ENCODE results near the gene ARL5B. TPM values are rescaled to one million over a fixed set of nuclear protein-coding genes. Genes with fewer than 3 reads are reported as not detected.

ARL5B gene
- total and polyA plus RNA-seq, 9 of the 15 experiments (the other 6 are each of a cell fraction or from before 2014, with no cell fraction given): 4.1 to 22.2 (median 15.1) TPM

DNA sequence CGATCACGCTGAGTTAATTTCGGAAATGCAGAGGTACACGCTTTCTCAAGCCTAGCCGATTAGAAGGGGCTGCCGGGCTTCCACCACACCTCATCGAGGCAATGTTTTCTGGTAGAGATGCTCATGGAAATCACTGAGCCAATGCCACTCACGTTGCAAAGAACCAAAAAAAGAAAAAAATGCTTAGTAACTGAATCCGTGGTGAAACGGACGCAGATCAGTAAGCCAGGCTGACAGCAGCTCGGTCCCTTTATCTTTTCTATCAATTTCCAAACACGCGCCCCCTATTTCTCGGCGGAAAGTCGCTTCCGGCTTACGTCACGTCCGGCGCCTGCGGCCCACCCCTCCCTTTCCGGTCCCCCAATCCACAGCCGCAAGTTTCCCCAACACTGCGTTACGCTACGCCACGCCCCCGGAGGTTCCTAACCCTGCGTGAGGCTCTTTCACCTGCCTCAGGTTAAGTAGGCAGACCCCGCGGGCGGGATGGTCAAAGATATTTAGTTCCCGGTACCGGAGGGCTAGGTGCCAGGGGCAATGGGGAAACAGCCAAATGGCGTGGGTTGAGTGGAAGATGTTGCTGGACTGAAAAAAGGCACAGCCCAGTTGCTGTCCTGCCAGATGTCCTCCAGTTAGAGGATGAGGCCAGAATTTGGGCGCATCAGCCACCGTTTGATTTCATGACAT, 7.8 kb upstream of the ARL5B start, which contains the start of gene NSUN6 (continued):
- TF ChIP-seq RBFOX2 (IDR thresholded peaks at IDR 0.05; ENCODE audit: low read depth, low read length) (peak; percentile 88), SNRNP70 (optimal IDR thresholded peaks at IDR 0.05; ENCODE audit: low read depth, low read length) (no peak), TAF1 (IDR thresholded peaks at IDR 0.05; ENCODE audit: control insufficient read depth, extremely low read depth, insufficient read depth, low read length, severe bottlenecking) (peak; percentile 83), NCOA1 (IDR thresholded peaks at IDR 0.05; ENCODE audit: low read depth) (peak; percentile 59; the same call in 1 of the 2 replicates), ZNF384 (IDR thresholded peaks at IDR 0.05; ENCODE audit: low read depth, low read length) (peak; percentile 39), DPF2 (IDR thresholded peaks at IDR 0.05) (0 out of 2 replicates have a peak, but pooled peaks have one; percentile 54), POLR3A (IDR thresholded peaks at IDR 0.05; ENCODE audit: borderline replicate concordance, extremely low read depth, insufficient read depth, insufficient read length) (no peak), POLR2B (IDR thresholded peaks at IDR 0.05; ENCODE audit: low read depth, partially characterized antibody) (peak; percentile 85), TEAD4 (IDR thresholded peaks at IDR 0.05; ENCODE audit: low read length) (peak; percentile 29; the same call in 1 of the 2 replicates), TEAD4 (CRISPR knock-in tag; IDR thresholded peaks at IDR 0.05; ENCODE audit: borderline replicate concordance) (no peak), PRPF4 (IDR thresholded peaks at IDR 0.05; ENCODE audit: insufficient read depth, low read depth, low read length, poor library complexity, severe bottlenecking) (no peak), TAF9B (IDR thresholded peaks at IDR 0.05; ENCODE audit: partially characterized antibody) (peak; percentile 62), SIX5 (IDR thresholded peaks at IDR 0.05; ENCODE audit: borderline replicate concordance in 1 of 2, insufficient read depth in 1 of 2, low read depth in 1 of 2, low read length in 2 of 2) (peak; percentile 24; a peak in 2 of 4 replicates), ZNF184 (CRISPR knock-in tag; IDR thresholded peaks at IDR 0.05) (no peak), ELF1 (tag; IDR thresholded peaks at IDR 0.05) (peak; percentile 82), XRCC5 (IDR thresholded peaks at IDR 0.05; ENCODE audit: low read depth, low read length) (no peak)
- TF ChIP-seq, protein P1, sequence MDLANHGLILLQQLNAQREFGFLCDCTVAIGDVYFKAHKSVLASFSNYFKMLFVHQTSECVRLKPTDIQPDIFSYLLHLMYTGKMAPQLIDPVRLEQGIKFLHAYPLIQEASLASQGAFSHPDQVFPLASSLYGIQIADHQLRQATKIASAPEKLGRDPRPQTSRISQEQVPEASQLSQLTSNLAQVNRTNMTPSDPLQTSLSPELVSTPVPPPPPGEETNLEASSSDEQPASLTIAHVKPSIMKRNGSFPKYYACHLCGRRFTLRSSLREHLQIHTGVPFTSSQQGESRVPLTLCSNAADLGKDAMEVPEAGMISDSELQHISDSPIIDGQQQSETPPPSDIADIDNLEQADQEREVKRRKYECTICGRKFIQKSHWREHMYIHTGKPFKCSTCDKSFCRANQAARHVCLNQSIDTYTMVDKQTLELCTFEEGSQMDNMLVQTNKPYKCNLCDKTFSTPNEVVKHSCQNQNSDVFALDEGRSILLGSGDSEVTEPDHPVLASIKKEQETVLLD (IDR thresholded peaks at IDR 0.05): peak; percentile 75; the same call in 1 of the 2 replicates
- TF ChIP-seq, protein P2, sequence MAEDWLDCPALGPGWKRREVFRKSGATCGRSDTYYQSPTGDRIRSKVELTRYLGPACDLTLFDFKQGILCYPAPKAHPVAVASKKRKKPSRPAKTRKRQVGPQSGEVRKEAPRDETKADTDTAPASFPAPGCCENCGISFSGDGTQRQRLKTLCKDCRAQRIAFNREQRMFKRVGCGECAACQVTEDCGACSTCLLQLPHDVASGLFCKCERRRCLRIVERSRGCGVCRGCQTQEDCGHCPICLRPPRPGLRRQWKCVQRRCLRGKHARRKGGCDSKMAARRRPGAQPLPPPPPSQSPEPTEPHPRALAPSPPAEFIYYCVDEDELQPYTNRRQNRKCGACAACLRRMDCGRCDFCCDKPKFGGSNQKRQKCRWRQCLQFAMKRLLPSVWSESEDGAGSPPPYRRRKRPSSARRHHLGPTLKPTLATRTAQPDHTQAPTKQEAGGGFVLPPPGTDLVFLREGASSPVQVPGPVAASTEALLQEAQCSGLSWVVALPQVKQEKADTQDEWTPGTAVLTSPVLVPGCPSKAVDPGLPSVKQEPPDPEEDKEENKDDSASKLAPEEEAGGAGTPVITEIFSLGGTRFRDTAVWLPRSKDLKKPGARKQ (CRISPR knock-in tag; IDR thresholded peaks at IDR 0.05): no peak
- TF ChIP-seq, protein P3, sequence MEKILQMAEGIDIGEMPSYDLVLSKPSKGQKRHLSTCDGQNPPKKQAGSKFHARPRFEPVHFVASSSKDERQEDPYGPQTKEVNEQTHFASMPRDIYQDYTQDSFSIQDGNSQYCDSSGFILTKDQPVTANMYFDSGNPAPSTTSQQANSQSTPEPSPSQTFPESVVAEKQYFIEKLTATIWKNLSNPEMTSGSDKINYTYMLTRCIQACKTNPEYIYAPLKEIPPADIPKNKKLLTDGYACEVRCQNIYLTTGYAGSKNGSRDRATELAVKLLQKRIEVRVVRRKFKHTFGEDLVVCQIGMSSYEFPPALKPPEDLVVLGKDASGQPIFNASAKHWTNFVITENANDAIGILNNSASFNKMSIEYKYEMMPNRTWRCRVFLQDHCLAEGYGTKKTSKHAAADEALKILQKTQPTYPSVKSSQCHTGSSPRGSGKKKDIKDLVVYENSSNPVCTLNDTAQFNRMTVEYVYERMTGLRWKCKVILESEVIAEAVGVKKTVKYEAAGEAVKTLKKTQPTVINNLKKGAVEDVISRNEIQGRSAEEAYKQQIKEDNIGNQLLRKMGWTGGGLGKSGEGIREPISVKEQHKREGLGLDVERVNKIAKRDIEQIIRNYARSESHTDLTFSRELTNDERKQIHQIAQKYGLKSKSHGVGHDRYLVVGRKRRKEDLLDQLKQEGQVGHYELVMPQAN (IDR thresholded peaks at IDR 0.05; ENCODE audit: borderline replicate concordance): peak; percentile 92
- TF ChIP-seq, protein P4, sequence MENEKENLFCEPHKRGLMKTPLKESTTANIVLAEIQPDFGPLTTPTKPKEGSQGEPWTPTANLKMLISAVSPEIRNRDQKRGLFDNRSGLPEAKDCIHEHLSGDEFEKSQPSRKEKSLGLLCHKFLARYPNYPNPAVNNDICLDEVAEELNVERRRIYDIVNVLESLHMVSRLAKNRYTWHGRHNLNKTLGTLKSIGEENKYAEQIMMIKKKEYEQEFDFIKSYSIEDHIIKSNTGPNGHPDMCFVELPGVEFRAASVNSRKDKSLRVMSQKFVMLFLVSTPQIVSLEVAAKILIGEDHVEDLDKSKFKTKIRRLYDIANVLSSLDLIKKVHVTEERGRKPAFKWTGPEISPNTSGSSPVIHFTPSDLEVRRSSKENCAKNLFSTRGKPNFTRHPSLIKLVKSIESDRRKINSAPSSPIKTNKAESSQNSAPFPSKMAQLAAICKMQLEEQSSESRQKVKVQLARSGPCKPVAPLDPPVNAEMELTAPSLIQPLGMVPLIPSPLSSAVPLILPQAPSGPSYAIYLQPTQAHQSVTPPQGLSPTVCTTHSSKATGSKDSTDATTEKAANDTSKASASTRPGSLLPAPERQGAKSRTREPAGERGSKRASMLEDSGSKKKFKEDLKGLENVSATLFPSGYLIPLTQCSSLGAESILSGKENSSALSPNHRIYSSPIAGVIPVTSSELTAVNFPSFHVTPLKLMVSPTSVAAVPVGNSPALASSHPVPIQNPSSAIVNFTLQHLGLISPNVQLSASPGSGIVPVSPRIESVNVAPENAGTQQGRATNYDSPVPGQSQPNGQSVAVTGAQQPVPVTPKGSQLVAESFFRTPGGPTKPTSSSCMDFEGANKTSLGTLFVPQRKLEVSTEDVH (IDR thresholded peaks at IDR 0.05; ENCODE audit: low read depth, partially characterized antibody): peak; percentile 88
